Measurements from ENCODE around the gene SIRPB1. TPM values are rescaled to one million over a fixed set of nuclear protein-coding genes. Genes with fewer than 3 reads are reported as not detected.

The SIRPB1 gene
- total RNA-seq, 1 experiment from 2014 or later: 7.6 TPM

DNA sequence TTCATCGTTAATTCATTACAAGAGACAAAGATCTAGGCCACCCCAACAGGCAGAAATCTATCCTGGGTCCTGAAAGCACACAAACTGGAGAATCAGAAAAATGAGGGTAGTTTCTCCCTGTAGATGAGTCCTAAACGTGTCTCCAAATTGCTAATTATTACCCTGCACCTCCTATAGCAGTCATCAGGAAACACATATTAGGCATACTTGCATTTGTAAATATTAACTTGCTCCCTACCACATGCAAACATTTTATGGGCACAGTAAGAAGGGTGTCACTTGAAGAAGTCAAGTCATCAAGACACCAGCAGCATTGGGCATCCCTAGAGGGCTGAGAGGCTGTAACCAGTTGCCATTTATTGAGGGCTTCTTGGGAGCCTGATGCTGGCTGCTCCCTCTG, 17.9 kb upstream of the SIRPB1 start:
- no TSS peak for BruUV-seq (replicated peaks)
- intact Hi-C loops (cut with micrococcal nuclease; ENCODE audit: unreplicated experiment): no loop called here

DNA sequence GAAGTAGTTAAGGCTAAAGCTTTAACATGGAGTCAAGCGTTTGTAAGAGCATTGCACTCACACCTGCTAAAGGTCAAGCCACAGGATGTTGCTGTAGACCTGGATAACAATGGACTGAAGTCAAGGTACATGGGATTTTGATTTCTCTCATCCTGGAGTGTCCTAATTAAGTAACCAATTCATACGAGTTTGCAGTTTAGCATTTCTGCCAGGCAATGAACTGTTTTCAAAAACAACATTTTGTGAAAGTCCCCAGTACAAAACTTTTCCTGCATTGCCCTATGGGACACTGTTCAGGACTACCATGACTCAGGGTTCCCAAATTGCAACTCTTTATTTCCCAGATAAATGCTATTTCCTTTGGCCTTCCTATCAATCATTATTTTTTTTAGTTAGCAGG, 17.4 kb upstream of the SIRPB1 start:
- Histone ChIP-seq H3K4me3 (no peak overlapping the region), H3K27ac (no peak overlapping the region), H3K79me2 (ENCODE audit: low read depth) (no peaks in the 10 kb centered on the region), H3K27me3 (ENCODE audit: insufficient read depth, low read depth) (no peaks in the 10 kb centered on the region), H3K4me2 (no peak overlapping the region), H3K9me3 (ENCODE audit: insufficient read depth, low read depth) (peaks cover 10% of the 10 kb centered on the region), H3F3A (ENCODE audit: insufficient read depth, low read depth) (peaks cover 13% of the 10 kb centered on the region), H3K4me1 (replicated peaks; ENCODE audit: insufficient read depth) (peaks cover 22% of the 10 kb centered on the region), H3K36me3 (ENCODE audit: low read depth) (no peaks in the 10 kb centered on the region), H4K20me1 (ENCODE audit: insufficient read depth) (no peaks in the 10 kb centered on the region), H2AFZ (no peak overlapping the region), H3K9me2 (ENCODE audit: insufficient read depth) (no peaks in the 10 kb centered on the region)
- DNase-seq: no peak
- ChIA-PET CTCF (interaction anchor here (0.5 kb wide), 1 partner anchor 314 kb away, joined by 3 read pairs; no protein-coding TSS in a partner anchor), POLR2A (ENCODE audit: unreplicated experiment) (no interaction called here)
- TF ChIP-seq, protein P1, sequence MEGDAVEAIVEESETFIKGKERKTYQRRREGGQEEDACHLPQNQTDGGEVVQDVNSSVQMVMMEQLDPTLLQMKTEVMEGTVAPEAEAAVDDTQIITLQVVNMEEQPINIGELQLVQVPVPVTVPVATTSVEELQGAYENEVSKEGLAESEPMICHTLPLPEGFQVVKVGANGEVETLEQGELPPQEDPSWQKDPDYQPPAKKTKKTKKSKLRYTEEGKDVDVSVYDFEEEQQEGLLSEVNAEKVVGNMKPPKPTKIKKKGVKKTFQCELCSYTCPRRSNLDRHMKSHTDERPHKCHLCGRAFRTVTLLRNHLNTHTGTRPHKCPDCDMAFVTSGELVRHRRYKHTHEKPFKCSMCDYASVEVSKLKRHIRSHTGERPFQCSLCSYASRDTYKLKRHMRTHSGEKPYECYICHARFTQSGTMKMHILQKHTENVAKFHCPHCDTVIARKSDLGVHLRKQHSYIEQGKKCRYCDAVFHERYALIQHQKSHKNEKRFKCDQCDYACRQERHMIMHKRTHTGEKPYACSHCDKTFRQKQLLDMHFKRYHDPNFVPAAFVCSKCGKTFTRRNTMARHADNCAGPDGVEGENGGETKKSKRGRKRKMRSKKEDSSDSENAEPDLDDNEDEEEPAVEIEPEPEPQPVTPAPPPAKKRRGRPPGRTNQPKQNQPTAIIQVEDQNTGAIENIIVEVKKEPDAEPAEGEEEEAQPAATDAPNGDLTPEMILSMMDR (conservative IDR thresholded peaks at IDR 0.05): no peak
- TF ChIP-seq EZH2 (IDR thresholded peaks at IDR 0.05; ENCODE audit: low read depth): no peak
- intact Hi-C loops (cut with micrococcal nuclease; ENCODE audit: unreplicated experiment): no loop called here
- BruUV-seq (replicated peaks): no TSS peak

More for the DNA sequence above, 17.9 kb upstream of the SIRPB1 start:
- ChIA-PET POLR2A (ENCODE audit: unreplicated experiment) (no interaction called here), CTCF (no interaction called here)
- Histone ChIP-seq H3K79me2 (ENCODE audit: low read depth) (no peaks in the 10 kb centered on the region), H3K4me3 (no peak overlapping the region), H3K36me3 (ENCODE audit: low read depth) (no peaks in the 10 kb centered on the region), H3K9me3 (ENCODE audit: insufficient read depth, low read depth) (peaks cover 8% of the 10 kb centered on the region), H2AFZ (no peak overlapping the region), H3F3A (ENCODE audit: insufficient read depth, low read depth) (peaks cover 8% of the 10 kb centered on the region), H3K27ac (no peak overlapping the region), H4K20me1 (ENCODE audit: insufficient read depth) (no peaks in the 10 kb centered on the region), H3K9me2 (ENCODE audit: insufficient read depth) (no peaks in the 10 kb centered on the region), H3K27me3 (ENCODE audit: insufficient read depth, low read depth) (no peaks in the 10 kb centered on the region), H3K4me2 (no peak overlapping the region), H3K4me1 (replicated peaks; ENCODE audit: insufficient read depth) (peaks cover 18% of the 10 kb centered on the region)
- DNase-seq: no peak
- TF ChIP-seq, protein P1 (conservative IDR thresholded peaks at IDR 0.05): no peak
- TF ChIP-seq EZH2 (IDR thresholded peaks at IDR 0.05; ENCODE audit: low read depth): no peak

DNA sequence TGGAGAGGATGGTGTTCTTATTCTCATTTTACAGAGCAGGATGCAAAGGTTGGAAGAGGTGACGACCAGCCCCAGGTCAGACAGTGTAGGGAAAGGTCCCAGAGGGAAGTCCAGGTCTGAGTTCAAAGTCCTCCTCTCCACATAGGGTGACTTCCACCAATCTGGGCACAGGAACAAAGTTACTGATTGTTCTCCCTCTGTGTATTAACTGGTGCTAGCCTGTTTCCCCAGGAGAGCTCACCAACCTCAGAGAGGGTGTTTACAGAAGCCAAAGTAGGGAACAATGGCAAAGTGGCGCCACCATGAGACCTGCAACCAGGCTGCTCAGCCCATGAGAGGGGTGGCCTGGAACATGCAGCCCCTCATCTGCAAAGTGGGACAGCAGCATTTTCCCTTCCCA, 16.8 kb upstream of the SIRPB1 start:
- Histone ChIP-seq H3K36me3 (ENCODE audit: low read depth) (no peaks in the 10 kb centered on the region), H3F3A (ENCODE audit: insufficient read depth, low read depth) (peaks cover 19% of the 10 kb centered on the region), H3K79me2 (ENCODE audit: low read depth) (no peaks in the 10 kb centered on the region), H2AFZ (no peak overlapping the region), H3K9me3 (ENCODE audit: insufficient read depth, low read depth) (peaks cover 10% of the 10 kb centered on the region), H4K20me1 (ENCODE audit: insufficient read depth) (no peaks in the 10 kb centered on the region), H3K27ac (no peak overlapping the region), H3K4me2 (no peak overlapping the region), H3K4me3 (no peak overlapping the region), H3K27me3 (ENCODE audit: insufficient read depth, low read depth) (no peaks in the 10 kb centered on the region), H3K4me1 (replicated peaks; ENCODE audit: insufficient read depth) (peaks cover 28% of the 10 kb centered on the region), H3K9me2 (ENCODE audit: insufficient read depth) (no peaks in the 10 kb centered on the region)
- no TSS peak for BruUV-seq (replicated peaks)
- POLR2A ChIA-PET (ENCODE audit: unreplicated experiment): no interaction called here
- DNase-seq: no peak
- intact Hi-C loops (cut with micrococcal nuclease; ENCODE audit: unreplicated experiment): no loop called here
- no peak for TF ChIP-seq EZH2 (IDR thresholded peaks at IDR 0.05; ENCODE audit: low read depth)
- TF ChIP-seq, protein P1 (conservative IDR thresholded peaks at IDR 0.05): no peak
- CTCF ChIA-PET: no interaction called here

Measured in PC-9 (cell line).